Glomerular visceral epithelial cell (primary cell): ENCODE results near the gene ZNF69.
"Not testable (repeated sequence)": the region's sequence is repeated elsewhere in the genome, so short reads cannot be mapped to it uniquely, and the experiment has no call there.

Experiments used
- DNase-seq: peaks from one replicate; pipeline ENCODE4 v3.0.0-alpha.2; 2016; ENCODE audit errors: extremely low spot score

ZNF69 gene

GRCh38 chr19:11894851-11895250 lies 7.3 kb downstream of the ZNF69 start:
- no peak for DNase-seq

- DNase-seq: no peak
These were observed 14.6 kb downstream of the ZNF69 start for GRCh38 chr19:11902228-11902627.

- no peak for DNase-seq
These were observed 18.3 kb downstream of the ZNF69 start for GRCh38 chr19:11905928-11906327.

DNA sequence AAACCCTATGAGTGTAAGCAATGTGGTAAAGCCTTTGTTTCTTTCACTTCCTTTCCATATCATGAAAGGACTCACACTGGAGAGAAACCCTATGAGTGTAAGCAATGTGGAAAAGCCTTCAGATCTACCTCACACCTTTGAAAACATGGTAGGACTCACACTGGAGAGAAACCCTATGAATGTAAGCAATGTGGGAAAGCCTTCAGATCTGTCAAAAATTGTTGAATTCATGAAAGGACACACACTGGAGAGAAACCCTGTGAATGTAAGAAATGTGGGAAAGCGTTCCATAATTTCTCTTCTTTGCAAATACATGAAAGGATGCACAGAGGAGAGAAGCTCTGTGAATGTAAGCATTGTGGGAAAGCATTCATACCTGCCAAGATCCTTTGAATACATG lies 24.4 kb downstream of the ZNF69 start:
- DNase-seq: not testable (repeated sequence)

- DNase-seq: not testable (repeated sequence)
These were observed 27.0 kb downstream of the ZNF69 start for GRCh38 chr19:11914417-11915051.

- DNase-seq: no peak
These were observed 34.4 kb downstream of the ZNF69 start for GRCh38 chr19:11921852-11922495.

DNA sequence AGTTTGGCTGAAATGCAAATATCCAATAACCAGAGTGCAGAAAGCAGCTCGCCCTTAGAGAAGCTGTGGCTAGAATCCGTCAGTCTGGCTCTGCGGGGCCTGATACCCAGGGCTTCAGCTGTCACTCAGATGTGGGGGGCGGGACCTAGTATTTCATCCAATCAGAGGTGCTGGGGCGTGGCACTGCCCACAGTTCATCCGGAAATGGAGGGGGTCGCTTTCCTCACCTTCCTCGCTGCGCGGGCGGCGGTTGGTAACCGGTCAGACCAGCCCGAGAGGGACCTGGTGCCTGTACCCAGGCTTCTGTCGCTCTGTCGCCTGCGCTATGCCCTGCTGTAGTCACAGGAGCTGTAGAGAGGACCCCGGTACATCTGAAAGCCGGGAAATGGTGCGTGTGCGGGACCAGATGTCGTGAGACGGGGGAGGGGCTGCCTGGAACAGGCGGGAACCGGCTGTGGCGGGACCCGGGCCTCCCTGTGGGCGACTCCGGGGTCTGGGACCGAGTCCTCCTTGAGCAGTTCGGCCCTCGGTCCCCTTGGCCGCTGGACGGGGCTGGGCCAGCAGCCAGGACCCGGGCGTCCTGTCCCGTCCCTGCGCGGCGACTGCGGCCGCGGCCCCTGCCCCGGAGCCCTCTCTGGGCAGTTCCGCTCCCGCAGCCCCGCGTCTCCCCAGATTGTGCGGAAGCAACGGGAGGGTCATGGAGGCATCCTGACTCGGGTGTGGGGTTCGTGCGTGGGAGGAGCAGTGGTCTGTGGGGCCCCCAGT lies 37.5 kb downstream of the ZNF69 start, which contains the start of gene ZNF700:
TSS of gene ZNF700 (plus strand) at position 222 of the 765 bp plus-strand sequence. CDS start at position 326, 104 bp downstream.
- peak; percentile 95 for DNase-seq

DNA sequence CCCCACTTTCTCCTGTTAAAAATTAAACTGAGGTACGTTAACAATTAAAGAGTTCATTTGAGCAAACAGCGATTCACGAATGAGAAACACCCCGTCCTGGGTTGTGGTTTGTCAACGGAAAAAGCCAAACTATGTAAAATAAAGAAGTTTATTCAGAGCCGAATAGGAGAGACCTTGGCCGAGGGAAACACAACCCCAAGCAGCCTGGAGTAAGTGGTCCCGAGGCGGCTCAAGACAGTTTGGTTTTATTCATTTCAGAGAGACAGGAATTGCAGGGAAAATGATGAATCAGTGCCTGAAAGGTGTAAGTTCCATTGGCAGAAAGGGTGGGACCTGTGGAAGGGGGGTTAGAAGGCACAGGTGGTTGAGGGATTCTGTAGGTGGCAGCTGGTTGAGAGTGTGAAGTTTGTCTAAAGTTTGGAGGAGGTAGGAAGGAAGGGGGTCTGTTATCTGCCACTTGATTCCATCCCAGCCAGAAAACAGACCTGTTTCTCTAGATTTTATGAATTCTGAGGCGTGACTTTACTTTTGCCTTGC lies 38.1 kb downstream of the ZNF69 start:
- not testable (repeated sequence) for DNase-seq

- DNase-seq: no peak
These were observed 39.6 kb downstream of the ZNF69 start for GRCh38 chr19:11927227-11927626.

DNA sequence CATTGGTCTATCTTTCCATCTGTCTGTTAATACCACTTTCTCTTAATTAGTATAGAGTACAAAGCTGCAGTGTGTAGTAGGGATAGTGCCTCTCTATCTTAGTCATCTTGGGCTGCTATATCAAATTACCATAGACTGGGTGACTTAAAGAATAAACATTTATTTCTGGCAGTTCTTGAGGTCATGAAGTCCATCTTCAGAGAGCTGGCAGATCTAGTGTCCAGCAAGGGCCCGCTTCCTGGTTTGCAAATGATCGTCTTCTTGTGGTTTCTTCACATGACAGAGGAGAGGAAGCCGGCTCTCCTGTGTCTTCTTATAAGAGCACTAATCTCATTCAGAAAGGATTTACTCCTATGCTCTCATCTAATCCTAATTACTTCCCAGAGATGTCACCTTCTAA lies 43.5 kb downstream of the ZNF69 start:
- DNase-seq: peak; percentile 7

DNA sequence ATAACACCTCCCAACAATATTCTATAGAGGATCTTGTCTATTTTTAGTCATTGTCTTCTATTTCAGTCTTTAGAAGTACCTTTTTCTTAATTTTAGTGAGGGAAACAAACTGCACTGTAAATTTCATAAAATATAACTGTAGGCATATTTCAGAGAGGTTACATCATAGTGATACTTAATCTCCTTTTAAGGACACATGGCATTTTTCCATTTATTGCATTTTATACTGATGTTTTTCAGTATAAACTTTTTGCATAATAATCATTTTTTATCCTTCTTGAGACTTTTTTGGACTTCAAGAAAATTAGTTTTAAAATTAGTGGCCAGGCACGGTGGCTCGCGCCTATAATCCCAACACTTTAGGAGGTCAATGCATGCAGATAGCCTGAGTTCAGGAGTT lies 43.9 kb downstream of the ZNF69 start:
- no peak for DNase-seq

GRCh38 chr19:11935829-11936228 lies 48.2 kb downstream of the ZNF69 start:
- not testable (repeated sequence) for DNase-seq

DNA sequence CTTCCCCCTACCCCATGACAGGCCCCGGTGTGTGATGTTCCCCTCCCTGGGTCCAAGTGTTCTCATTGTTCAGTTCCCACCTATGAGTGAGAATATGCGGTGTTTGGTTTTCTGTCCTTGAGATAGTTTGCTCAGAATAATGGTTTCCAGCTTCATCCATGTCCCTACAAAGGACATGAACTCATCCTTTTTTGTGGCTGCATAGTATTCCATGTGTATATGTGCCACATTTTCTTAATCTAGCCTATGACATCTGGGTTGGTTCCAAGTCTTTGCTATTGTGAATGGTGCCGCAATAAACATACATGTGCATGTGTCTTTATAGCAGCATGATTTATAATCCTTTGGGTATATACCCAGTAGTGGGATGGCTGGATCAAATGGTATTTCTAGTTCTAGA lies 50.8 kb downstream of the ZNF69 start:
- not testable (repeated sequence) for DNase-seq

DNA sequence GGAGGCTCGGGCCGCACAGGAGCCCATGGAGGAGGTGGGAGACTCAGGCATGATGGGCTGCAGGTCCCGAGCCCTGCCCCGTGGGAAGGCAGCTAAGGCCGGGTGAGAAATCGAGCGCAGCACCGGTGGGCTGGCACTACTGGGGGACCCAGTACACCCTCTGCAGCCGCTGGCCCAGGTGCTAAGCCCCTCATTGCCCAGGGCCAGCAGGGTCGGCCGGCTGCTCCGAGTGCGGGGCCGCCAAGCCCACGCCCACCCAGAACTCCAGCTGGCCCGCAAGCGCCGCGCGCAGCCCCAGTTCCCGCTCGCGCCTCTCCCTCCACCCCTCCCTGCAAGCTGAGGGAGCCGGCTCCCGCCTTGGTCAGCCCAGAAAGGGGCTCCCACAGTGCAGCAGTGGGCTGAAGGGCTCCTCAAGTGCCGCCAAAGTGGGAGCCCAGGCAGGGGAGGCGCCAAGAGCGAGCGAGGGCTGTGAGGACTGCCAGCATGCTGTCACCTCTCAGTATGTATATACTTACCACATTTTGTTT lies 53.8 kb downstream of the ZNF69 start:
- not testable (repeated sequence) for DNase-seq

DNA sequence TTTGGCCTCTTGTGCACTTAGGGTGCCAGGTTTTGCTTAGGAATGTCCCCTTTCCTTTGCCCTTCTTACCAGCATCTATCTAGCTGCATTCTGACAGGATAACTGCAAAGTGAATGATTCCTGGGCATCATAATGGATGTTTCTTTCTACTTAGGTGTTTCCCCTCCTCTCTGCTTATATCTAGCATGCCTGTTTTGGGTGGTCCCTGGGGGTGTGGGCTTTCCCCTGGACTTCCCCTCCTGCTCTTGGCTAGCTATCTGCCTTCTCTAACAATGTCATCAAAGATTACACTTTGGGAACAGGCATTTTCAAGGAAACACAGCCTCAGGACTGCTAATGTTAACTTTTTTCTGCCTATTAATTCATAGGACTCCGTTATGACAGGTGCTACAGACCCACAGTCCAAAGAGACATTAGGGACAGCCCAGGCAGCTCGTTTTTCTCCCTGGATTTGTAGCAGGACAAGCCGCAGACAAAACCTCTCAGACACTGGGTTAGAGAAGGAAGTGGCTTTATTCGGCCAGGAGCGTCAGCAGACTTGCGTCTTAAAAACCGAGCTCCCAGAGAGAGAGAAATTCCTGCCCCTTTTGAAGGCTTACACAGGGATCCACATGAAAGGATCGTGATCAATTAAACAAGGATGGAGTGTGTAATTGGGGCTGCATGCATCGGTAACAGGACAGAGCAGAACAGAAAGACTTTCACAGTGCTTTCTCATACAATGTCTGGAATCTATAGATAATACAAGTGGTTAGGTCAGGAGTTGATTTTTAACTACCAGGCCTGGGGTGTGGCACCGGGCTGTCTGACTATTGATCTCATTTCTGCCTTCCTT lies 54.6 kb downstream of the ZNF69 start:
- no peak for DNase-seq

- DNase-seq: no peak
These were observed 55.2 kb downstream of the ZNF69 start for GRCh38 chr19:11942843-11943108.

- no peak for DNase-seq
These were observed 57.1 kb downstream of the ZNF69 start for GRCh38 chr19:11944656-11945055.

DNA sequence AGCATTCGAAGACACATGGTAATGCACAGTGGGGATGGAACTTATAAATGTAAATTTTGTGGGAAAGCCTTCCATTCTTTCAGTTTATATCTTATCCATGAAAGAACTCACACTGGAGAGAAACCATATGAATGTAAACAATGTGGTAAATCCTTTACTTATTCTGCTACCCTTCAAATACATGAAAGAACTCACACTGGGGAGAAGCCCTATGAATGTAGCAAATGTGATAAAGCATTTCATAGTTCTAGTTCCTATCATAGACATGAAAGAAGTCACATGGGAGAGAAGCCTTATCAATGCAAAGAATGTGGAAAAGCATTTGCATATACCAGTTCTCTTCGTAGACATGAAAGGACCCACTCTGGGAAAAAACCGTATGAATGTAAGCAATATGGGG lies 61.1 kb downstream of the ZNF69 start:
- no peak for DNase-seq

GRCh38 chr19:11949201-11949600 lies 61.6 kb downstream of the ZNF69 start:
- DNase-seq: no peak

GRCh38 chr19:11949614-11950080 lies 62.1 kb downstream of the ZNF69 start:
- not testable (repeated sequence) for DNase-seq

- DNase-seq: no peak
These were observed 62.7 kb downstream of the ZNF69 start for GRCh38 chr19:11950312-11950711.
